Ovary (tissue), 9 donors: ENCODE results near the gene KLHL17. TPM values are rescaled to one million over a fixed set of nuclear protein-coding genes. Genes with fewer than 3 reads are reported as not detected.
"Not testable (repeated sequence)": the region's sequence is repeated elsewhere in the genome, so short reads cannot be mapped to it uniquely, and the experiment has no call there.

Source experiments
- DNase-seq, 5 donors: peaks; one replicate each; pipeline ENCODE4 v3.0.0-alpha.2; 2019 to 2020
- H3K27ac ChIP-seq, 2 donors: fragments of 200-600 bp; one replicate each; pipeline versions ENCODE4 v1.5.1 to v1.8.0; 2019 to 2022
- H3K27me3 ChIP-seq: fragments of 200-600 bp; one replicate; pipeline ENCODE4 v1.8.0; 2022
- H3K36me3 ChIP-seq: fragments of 200-600 bp; sonication (generic); one replicate; pipeline ENCODE4 v1.5.1; 2019
- H3K4me1 ChIP-seq: one replicate; pipeline ENCODE4 v1.8.1; 2013; ENCODE audit warnings: mild to moderate bottlenecking, moderate library complexity; ENCODE audit not compliant: insufficient read depth
- H3K4me3 ChIP-seq: fragments of 200-600 bp; sonication (generic); one replicate; pipeline ENCODE4 v1.5.1; 2017
- H3K9me3 ChIP-seq, 2 donors: fragments of 200-600 bp in 1 of 2; sonication (generic) in 1 of 2; one replicate each; pipeline versions ENCODE4 v1.5.1 to v1.8.1; 2013 to 2019; ENCODE audit warnings: mild to moderate bottlenecking in 1 of 2, moderate library complexity in 1 of 2
- EP300 ChIP-seq: sonication (generic); formaldehyde crosslinking; IDR thresholded peaks from one replicate; pipeline ENCODE4 v1.6.1; 2017; ENCODE audit warnings: antibody characterized with exemption
- POLR2A ChIP-seq: fragments of 450-650 bp; IDR thresholded peaks from one replicate; pipeline ENCODE4 v1.6.1; 2017; ENCODE audit warnings: antibody characterized with exemption, mild to moderate bottlenecking, moderate library complexity
- WGBS, 3 donors: extraction: QIAGEN DNeasy Blood & Tissue Kit in 1 of 3; methylation state at CpG; one replicate each; pipeline versions ENCODE4 v1.1.5 to v1.1.7; 2013 to 2017; 5-methylcytosine and 5-hydroxymethylcytosine counted together
- intact Hi-C, 4 donors: fragments of 100-400 bp; cut with DNase I; formaldehyde crosslinking; loops; one replicate each; pipeline versions ENCODE4 v1.11.0 to v1.15.1; 2022 to 2023
- polyA plus RNA-seq, 2 donors: library from polyadenylated mRNA; stranded (reverse); fragments of 200-250 nt in 1 of 2; fragments of 350-450 nt in 1 of 2; fragmentation: Illumina TruSeq in 1 of 2; extraction: RNeasy Lipid Tissue Mini Kit (QIAGEN cat#74804) in 1 of 2; gene quantifications; one replicate each; pipeline ENCODE4 v1.2.3, GENCODE V29; 2013 to 2014
- total RNA-seq, 7 donors: library from RNA; depleted of rRNA in 2 of 7; stranded (reverse); fragments of >200 nt in 2 of 7; fragmentation: NEBNext Ultra II Directional in 3 of 7; extraction: Animal tissue kit (Norgen Biotek cat#: 25700) in 3 of 7; gene quantifications; one replicate each; pipeline versions ENCODE4 v1.1.0 to v1.2.4, GENCODE V29; 2016 to 2023
- TF ChIP-seq, protein P1 (sequence below), 3 donors: fragments of 450-650 bp in 2 of 3; fragments of 200-600 bp in 1 of 3; IDR thresholded peaks; one replicate each; pipeline versions ENCODE4 v1.5.1 to v1.8.0; 2016 to 2022; ENCODE audit warnings: antibody characterized with exemption in 3 of 3, mild to moderate bottlenecking in 1 of 3
- donor health status: DM: no; HTN: no; CAD: no; lungs with moderate emphysema.
- donor health status: DM: no; HTN: no; CAD: no.
- donor health status: Bipolar disorder and iron deficiency.
- donor health status: DM: yes; HTN: yes; CAD: no.
- donor health status: DM: no; HTN: no; CAD: no.
- donor health status: DM: yes; HTN: yes; CAD: no.

KLHL17 gene
- total and polyA plus RNA-seq, 9 donors = 0.13 to 6.7 (median 2.1) TPM

DNA sequence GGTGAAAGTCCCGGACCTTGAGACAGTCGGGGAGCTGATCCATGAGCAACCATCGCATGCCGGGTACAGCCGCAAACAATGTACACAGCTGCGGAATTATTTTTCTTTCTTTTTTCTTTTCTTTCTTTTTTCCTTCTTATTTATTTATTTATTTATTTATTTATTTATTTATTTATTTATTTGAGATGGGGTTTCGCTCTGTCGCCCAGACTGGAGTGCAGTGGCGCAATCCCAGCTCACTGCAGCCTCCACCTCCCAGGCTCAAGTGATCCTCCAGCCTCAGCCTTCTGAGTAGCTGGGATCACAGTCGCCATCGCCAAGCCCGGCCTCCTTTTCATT is 24.1 kb downstream of the KLHL17 start:
- Histone ChIP-seq H3K4me1 (no peaks in the 10 kb centered on the region), H3K36me3 (no peaks in the 10 kb centered on the region), H3K9me3 (no peaks in the 10 kb centered on the region), H3K27ac (no peak overlapping the region), H3K27me3 (no peaks in the 10 kb centered on the region), H3K4me3 (no peak overlapping the region)
- 38 to 56% (median 47%) methylated on average over 12 of the region's 12 CpGs for WGBS, 3 donors
- DNase-seq = no peak
- intact Hi-C loops = loop anchor here in 2 of 4 donors (2.0 to 10.0 kb wide), 2 partner anchors 78 to 310 kb away; no protein-coding TSS in a partner anchor
- TF ChIP-seq, protein P1, sequence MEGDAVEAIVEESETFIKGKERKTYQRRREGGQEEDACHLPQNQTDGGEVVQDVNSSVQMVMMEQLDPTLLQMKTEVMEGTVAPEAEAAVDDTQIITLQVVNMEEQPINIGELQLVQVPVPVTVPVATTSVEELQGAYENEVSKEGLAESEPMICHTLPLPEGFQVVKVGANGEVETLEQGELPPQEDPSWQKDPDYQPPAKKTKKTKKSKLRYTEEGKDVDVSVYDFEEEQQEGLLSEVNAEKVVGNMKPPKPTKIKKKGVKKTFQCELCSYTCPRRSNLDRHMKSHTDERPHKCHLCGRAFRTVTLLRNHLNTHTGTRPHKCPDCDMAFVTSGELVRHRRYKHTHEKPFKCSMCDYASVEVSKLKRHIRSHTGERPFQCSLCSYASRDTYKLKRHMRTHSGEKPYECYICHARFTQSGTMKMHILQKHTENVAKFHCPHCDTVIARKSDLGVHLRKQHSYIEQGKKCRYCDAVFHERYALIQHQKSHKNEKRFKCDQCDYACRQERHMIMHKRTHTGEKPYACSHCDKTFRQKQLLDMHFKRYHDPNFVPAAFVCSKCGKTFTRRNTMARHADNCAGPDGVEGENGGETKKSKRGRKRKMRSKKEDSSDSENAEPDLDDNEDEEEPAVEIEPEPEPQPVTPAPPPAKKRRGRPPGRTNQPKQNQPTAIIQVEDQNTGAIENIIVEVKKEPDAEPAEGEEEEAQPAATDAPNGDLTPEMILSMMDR (IDR thresholded peaks at IDR 0.05) = no peak
- no peak for TF ChIP-seq EP300
- no peak for TF ChIP-seq POLR2A

DNA sequence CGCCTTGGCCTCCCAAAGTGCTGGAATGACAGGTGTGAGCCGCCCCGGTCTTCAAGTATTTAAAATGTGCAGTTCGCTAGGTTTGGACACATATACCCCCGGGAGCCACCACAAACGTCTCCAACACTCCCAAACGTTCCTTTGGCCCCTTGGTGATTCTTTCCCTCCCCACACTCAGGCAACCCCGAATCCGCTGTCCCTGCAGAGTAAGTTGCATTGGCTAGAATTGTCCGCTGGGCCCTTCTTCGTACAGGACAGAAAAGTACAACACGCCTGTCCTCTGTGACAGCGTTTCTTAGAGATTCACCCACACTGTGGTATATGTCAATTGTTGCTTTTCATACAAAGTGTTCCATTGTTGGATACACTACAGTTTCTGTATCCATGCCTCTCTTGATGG is 24.7 kb downstream of the KLHL17 start:
- intact Hi-C loops = loop anchor here in 2 of 4 donors (2.0 to 10.0 kb wide), 2 partner anchors 78 to 310 kb away; no protein-coding TSS in a partner anchor
- no peak for DNase-seq
- TF ChIP-seq, protein P1 (IDR thresholded peaks at IDR 0.05) = no peak
- no peak for TF ChIP-seq POLR2A
- TF ChIP-seq EP300 = no peak

DNA sequence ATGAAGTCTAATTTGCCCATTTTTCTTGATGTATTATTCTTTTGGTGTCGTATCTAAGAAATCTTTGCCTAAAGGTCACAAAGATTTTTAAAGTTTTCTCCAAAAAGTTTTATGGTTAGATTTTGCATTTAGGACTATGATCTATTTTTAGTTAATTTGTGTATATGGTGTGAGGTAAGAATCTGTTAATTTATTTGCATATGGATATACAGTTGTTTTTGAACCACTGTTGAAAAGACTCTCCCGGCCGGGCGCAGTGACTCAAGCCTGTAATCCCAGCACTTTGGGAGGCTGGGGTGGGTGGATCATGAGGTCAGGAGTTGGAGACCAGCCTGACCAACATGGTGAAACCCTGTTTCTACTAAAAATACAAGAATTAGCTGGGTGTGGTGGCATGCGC is 27.7 kb downstream of the KLHL17 start:
- WGBS, 3 donors = 78 to 88% (median 86%) methylated on average over 5 of the region's 5 CpGs
- intact Hi-C loops = loop anchor here in 2 of 4 donors (10.0 kb wide), 1 partner anchor 307 kb away; no protein-coding TSS in a partner anchor
- not testable (repeated sequence) for H3K36me3 ChIP-seq, H3K4me1 ChIP-seq, H3K27ac ChIP-seq, H3K4me3 ChIP-seq, H3K9me3 ChIP-seq, DNase-seq, H3K27me3 ChIP-seq

More for the DNA sequence above, 24.7 kb downstream of the KLHL17 start:
- no peak overlapping the region for H3K4me3 ChIP-seq
- H3K27me3 ChIP-seq = no peaks in the 10 kb centered on the region
- H3K36me3 ChIP-seq = no peaks in the 10 kb centered on the region
- 69 to 81% (median 75%) methylated on average over 13 of the region's 13 CpGs for WGBS, 3 donors
- H3K9me3 ChIP-seq = no peaks in the 10 kb centered on the region
- H3K4me1 ChIP-seq = no peaks in the 10 kb centered on the region
- no peak overlapping the region for H3K27ac ChIP-seq

DNA sequence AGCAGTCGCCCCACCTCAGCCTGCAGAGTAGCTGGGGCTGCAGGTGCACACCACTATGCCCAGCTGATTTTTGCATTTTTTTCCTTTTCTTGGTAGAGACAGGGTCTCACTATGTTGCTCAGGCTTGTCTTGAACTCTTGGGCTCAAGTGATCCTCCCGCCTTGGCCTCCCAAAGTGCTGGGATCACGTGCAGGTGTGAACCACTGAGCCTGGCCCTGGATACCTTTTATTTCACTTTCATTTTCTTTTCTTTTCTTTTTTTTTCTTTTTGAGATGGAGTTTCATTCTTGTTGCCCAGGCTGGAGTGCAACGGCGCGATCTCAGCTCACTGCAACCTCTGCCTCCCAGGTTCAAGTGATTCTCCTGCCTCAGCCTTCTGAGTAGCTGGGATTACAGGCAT is 30.9 kb downstream of the KLHL17 start:
- H3K4me1 ChIP-seq, DNase-seq, H3K27ac ChIP-seq, H3K9me3 ChIP-seq, H3K27me3 ChIP-seq, H3K4me3 ChIP-seq, intact Hi-C loops, H3K36me3 ChIP-seq: not testable (repeated sequence)
- WGBS, 3 donors = 93 to 96% (median 96%) methylated on average over 6 of the region's 6 CpGs

DNA sequence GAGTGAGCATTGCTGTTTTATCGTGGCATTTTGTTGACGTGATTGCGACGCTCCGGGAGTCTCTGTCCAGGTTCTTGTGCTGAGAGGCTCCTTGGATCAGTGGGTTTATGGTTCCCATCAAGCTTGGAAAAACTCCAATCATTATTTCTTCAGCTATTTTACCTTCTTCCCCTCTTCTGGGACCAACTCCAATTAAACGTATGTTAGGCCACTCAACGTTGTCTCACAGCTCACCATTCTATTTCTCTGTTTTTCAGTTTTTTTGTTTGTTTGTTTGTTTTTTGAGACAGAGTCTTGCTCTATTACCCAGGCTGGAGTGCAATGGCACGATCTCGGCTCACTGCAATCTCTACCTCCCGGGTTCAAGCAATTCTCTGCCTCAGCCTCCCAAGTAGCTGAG is 31.5 kb downstream of the KLHL17 start:
- H3K27ac ChIP-seq = no peak overlapping the region
- H3K4me3 ChIP-seq = no peak overlapping the region
- whole genome bisulfite sequencing, 3 donors = 93 to 94% (median 94%) methylated on average over 10 of the region's 10 CpGs
- intact Hi-C loops = no loop called here
- H3K9me3 ChIP-seq = peaks cover 0 to 4% of the 10 kb centered on the region in 2 donors
- TF ChIP-seq EP300 (no peak), POLR2A (no peak)
- TF ChIP-seq, protein P1 (IDR thresholded peaks at IDR 0.05) = no peak
- DNase-seq = no peak
- no peaks in the 10 kb centered on the region for H3K4me1 ChIP-seq
- no peaks in the 10 kb centered on the region for H3K27me3 ChIP-seq
- H3K36me3 ChIP-seq = no peaks in the 10 kb centered on the region
